Activated CD4-positive, alpha-beta T cell treated with anti-CD3 and anti-CD28 coated beads, Interleukin-2, amount 50 U/mL, for 1 hour (primary cell): ENCODE results near the gene TEAD2.
A peak's percentile ranks its signal among the peaks of the same experiment; 100 is the strongest.
"Not testable (repeated sequence)": the region's sequence is repeated elsewhere in the genome, so short reads cannot be mapped to it uniquely, and the experiment has no call there.

ENCODE experiments used
- DNase-seq: peaks from one replicate; pipeline ENCODE4 v3.0.0-alpha.2; 2020

The TEAD2 gene

GRCh38 chr19:49383599-49383998 lies 21.4 kb upstream of the TEAD2 start:
- DNase-seq = no peak

DNA sequence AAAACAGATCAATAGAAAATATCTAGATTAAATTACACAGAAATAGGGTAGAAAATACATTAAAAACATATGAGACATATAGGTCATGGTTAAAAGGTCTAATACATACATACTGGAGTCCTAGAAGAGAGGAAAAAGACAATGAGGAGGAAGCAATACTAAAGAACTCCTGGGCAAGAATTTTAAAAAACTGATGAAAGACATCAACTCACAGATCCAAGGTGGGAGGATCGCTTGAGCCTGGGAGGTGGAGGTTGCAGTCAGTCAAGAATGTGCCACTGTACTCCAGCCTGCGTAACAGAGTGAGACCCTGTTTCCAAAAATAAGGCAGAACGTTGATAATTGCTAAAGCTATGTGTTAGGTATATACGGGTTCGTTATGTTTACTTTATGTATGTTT lies 20.4 kb upstream of the TEAD2 start:
- DNase-seq = no peak

DNA sequence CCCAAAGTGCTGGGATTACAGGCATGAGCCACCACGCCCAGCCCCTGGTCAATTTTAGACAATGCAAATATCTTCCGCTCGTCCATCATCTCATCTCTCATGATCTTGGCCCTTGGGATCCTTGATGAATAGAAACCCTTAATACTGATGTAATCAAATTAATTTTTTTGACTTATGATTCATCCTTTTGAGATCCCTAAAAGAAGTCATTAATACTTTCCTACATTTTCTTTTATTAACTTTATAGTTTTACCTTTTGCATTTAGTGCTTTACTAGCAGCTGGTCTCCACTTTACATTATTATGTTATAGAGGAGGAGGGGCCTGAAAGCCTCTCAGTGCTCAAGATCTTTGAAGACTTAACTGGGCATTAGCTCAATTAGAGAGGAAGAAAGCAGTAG lies 18.2 kb upstream of the TEAD2 start:
- no peak for DNase-seq

- no peak for DNase-seq
Observed at GRCh38 chr19:49378512-49378911, 16.3 kb upstream of the TEAD2 start.

GRCh38 chr19:49374665-49375434 lies 12.6 kb upstream of the TEAD2 start:
- no peak for DNase-seq

- not testable (repeated sequence) for DNase-seq
Observed at GRCh38 chr19:49373174-49373573, 11.0 kb upstream of the TEAD2 start.

DNA sequence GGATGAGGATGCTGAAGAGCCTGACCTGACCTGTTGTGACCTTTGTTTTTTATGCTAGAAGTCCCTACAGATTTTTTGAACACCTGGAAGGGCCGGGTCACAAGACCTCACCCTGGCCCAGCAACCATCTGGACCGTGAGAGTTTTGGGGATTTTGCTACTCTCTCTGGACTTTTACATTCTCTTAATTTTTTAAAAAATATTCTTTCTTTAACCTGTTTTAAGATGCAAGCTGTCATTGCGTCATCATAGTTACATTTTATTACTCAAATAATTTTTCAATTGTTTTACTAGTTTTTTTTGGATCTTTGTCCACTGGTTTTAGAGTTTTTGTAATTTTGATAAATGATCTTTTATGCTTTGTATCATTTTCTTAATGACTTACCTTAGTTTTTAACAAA lies 9.0 kb upstream of the TEAD2 start:
- DNase-seq = no peak

GRCh38 chr19:49368711-49369358 lies 6.6 kb upstream of the TEAD2 start:
- DNase-seq = no peak

DNA sequence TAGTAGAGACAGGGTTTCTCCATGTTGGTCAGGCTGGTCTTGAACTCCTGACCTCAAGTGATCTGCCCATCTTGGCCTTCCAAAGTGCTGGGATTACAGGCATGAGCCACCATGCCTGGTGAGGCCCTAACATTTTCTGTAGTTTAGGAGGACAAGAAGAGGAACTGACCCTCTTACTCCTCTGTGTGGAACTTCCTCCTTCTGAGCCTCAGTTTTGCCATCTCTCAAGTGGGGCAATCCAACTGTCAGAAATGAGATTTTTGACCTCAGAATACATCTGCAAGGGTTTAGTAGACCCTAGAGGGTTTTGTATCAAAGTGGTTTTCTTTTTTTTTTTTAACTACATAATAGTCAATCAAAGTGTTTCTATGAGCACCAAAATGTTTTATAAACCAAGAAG lies 3.9 kb upstream of the TEAD2 start:
- no peak for DNase-seq

DNA sequence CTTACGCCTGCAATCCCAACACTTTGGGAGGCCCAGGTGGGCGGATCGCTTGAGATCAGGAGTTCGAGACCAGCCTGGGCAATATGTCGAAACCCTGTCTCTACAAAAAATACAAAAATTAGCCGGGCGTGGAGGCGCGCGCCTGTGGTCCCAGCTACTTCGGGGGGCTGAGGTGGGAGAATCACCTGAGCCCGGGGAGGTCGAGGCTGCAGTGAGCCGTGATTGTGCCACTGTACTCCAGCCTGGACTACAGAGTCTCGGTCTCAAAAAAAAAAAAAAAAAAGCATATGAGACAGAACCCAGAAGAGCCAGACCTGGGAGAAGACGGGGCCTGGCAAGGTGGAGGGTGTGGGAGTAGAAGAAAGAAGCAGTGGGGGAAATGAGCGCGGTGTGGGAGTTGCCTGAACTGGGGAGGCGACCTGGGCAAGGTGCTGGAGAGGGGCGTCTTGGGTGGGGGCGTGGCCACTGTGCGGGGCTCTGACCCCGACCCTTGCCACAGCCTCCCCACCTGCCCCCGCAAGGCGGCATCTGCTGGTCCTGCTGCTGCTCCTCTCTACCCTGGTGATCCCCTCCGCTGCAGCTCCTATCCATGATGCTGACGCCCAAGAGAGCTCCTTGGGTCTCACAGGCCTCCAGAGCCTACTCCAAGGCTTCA lies 2.0 kb upstream of the TEAD2 start:
- no peak for DNase-seq

- peak; percentile 56 for DNase-seq
Observed at GRCh38 chr19:49363268-49364082, 1.3 kb upstream of the TEAD2 start, which contains the start of gene DKKL1. DKKL1 (plus strand) TSS chr19:49363877; CDS start chr19:49363999, 122 bp downstream.

DNA sequence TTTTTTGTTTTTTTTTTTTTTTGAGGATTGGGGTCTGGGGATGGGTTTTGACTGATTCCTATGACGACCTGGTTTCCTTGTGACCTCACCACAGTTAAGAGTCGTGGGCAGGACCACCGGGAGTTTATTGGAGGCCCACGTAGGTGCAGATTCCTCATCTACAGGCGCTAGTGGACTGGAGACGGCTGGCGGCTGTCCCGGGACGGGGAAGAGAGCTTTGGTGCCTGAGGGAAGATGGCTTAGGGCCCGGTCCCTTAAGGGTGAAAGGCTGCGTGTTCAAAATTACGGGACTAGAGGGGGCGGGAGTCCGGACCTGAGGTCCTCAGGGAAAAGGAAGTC lies 682 bp upstream of the TEAD2 start:
- no peak for DNase-seq

DNA sequence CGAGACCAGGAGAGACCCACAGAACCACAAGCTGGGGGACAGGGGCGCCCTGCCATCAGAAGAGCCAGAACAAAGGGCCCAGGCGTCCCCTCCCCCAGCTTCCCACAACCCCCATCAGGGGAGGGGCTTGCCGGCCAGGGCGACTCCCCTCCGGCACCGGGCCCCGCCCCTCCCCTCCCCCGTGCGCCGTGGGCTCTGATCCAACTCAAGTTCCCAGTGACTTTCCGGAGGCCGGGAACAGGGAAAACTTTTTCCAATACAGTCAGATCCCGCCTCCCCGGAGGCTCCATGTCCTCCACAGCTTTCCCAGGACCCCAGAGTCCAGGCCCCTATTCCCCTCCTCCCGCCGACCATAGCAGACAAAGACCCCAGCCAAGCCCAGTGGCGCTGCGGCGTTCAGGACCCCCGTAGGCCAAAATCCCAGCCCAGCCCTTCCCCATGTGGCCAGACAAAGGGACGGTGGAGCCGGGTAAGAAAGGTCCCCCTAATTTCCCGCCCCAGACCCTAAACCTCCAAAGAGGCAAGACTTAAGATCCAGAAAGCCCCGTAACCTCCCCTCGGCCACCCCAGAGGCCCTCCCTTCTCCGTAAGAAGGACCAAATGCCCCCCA lies 673 bp downstream of the TEAD2 start:
- DNase-seq = no peak

GRCh38 chr19:49359851-49360820 lies 2.1 kb downstream of the TEAD2 start:
- DNase-seq = no peak

DNA sequence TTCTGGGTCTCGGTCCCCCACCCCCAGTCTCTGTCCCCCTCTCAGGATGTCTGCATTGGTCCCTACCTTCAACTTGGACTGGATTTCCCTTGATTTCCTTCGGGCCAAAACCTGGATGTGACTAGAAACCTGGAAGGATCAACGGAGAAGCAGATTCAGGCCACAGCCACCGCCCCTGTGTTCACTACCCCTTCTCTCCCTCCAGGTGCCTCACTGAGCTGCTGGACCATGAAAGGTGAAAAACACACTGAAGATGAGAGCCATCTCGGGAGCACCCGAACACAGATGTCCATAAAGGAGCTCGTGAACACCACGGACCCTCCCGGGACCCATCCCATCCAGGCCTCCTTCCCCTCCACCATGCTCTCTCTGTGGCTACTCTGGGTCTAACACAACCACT lies 5.0 kb downstream of the TEAD2 start:
- DNase-seq = no peak

DNA sequence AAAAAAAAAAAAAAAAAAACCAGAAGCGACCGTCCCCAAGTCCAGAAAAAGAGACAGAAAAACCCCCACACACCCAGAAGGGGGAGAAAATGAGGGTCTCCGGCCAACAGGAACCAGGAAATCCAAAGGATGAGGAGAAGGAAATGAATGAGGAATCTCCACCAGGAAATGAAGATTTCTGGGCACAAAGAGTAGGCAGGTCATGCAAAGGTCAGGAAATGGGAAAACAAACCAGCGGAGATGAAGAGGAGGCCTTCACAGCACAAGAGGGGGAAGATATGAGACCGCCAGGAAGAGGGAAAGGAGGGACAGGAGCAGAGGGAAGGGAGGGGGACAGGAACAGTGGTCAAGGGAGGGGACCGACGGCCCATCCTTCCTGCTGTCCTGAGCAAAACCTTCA lies 5.8 kb downstream of the TEAD2 start:
- no peak for DNase-seq

DNA sequence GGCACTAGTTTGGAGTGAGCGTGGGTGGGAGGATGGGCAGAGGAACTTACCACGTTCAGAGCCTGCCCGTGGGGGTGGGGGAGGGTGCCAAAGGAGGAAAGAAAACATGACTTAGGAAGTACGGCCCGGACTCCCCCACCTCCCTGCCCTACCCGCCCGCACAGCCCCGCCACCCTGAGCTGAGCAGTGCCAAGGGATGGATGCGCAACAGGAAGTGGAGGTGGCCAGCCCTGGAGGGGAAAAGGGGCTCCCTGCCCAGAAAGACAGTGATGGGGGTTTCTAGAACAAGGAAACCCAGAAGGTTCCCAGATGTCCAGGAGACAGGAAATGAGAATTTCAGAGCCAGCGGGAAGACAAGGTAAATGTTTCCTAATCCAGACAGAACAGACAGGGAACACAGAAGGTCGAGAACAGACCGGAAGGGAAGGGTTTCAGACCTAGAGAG lies 6.3 kb downstream of the TEAD2 start:
- DNase-seq = no peak

DNA sequence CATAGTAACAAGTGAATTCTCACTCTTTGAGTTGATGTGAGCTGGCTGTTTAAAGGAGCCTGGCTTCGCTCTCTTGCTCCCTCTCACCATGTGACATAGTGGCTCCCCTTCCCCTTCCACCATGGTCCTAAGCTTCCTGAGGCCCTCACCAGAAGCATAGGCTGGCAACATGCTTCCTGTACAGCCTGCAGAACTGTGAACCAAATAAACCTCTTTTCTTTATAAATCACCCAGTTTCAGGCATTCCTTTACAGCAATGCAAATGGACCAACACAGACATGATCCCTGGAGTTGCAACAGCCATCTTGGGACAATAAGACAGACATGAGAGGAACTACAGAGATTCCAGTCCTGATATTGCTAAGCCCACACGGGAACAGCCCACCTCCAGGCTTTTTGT lies 12.6 kb downstream of the TEAD2 start:
- DNase-seq = no peak

- DNase-seq = no peak
Observed at GRCh38 chr19:49348305-49349189, 13.7 kb downstream of the TEAD2 start.

GRCh38 chr19:49347835-49348234 lies 14.4 kb downstream of the TEAD2 start:
- DNase-seq = no peak

DNA sequence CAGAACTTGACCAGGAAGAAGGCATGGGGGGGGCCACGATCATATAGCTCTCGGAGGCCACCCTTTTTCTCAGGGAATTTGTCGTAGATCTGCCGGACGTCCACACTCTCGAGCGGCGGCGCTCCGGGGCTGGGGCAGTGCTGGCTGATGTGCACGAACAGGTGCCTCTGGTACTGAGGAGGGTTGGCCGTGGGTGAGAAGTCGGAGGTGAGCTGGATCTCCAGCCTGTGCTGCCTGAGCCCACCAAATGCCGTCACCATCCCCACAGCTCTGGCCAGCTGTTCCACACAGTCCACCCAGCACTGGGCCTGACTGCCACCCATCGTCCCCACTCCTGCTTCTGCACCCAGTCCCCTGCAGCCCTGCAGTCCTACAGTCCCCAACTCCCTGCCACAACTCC lies 15.0 kb downstream of the TEAD2 start:
- DNase-seq = no peak
